ENCODE data around the gene ZSWIM4.

GRCh38 chr19:13783565-13784500 lies 11.4 kb upstream of the ZSWIM4 start:
- TF ChIP-seq CTCF (IDR thresholded peaks at IDR 0.05) = no peak
- no peak for TF ChIP-seq POLR2A (IDR thresholded peaks at IDR 0.05)
